ENCODE data around the gene HK2.
"Not testable (repeated sequence)": the region's sequence is repeated elsewhere in the genome, so short reads cannot be mapped to it uniquely, and the experiment has no call there.

The HK2 gene

DNA sequence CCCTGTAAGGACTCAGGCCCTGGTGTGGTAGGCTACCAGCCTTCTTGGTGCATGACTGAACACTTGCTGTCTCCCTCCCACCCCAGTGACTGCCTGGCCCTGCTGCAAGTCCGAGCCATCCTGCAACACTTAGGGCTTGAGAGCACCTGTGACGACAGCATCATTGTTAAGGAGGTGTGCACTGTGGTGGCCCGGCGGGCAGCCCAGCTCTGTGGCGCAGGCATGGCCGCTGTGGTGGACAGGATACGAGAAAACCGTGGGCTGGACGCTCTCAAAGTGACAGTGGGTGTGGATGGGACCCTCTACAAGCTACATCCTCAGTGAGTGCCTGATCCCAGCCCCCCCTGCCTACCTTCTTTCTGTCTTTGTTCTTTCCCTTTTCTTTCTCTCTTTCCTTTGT, 55.2 kb downstream of the HK2 start:
- no peak overlapping the region for H3K27ac ChIP-seq (replicated peaks)

DNA sequence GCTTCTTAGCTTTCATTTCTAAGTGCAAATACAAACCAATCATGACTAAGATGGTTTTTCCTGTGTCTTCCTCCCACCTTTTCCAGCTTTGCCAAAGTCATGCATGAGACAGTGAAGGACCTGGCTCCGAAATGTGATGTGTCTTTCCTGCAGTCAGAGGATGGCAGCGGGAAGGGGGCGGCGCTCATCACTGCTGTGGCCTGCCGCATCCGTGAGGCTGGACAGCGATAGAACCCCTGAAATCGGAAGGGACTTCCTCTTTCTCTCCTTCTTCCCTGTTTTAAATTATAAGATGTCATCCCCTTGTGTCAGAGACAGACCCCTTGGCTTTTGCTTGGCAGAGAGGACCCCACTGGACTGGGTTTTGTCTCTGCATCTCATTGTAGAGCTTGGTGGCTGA, 56.8 kb downstream of the HK2 start:
- H3K27me3 ChIP-seq (ENCODE audit: insufficient read depth, poor library complexity, severe bottlenecking) = no peaks in the 10 kb centered on the region
- DNase-seq (ENCODE audit: low read depth in 1 of 2, low spot score in 1 of 2) = no peak
- TF ChIP-seq, protein P1, sequence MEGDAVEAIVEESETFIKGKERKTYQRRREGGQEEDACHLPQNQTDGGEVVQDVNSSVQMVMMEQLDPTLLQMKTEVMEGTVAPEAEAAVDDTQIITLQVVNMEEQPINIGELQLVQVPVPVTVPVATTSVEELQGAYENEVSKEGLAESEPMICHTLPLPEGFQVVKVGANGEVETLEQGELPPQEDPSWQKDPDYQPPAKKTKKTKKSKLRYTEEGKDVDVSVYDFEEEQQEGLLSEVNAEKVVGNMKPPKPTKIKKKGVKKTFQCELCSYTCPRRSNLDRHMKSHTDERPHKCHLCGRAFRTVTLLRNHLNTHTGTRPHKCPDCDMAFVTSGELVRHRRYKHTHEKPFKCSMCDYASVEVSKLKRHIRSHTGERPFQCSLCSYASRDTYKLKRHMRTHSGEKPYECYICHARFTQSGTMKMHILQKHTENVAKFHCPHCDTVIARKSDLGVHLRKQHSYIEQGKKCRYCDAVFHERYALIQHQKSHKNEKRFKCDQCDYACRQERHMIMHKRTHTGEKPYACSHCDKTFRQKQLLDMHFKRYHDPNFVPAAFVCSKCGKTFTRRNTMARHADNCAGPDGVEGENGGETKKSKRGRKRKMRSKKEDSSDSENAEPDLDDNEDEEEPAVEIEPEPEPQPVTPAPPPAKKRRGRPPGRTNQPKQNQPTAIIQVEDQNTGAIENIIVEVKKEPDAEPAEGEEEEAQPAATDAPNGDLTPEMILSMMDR (IDR thresholded peaks at IDR 0.05; ENCODE audit: insufficient read depth, low read length) = no peak
- TF ChIP-seq SPI1 (IDR thresholded peaks at IDR 0.05; ENCODE audit: borderline replicate concordance, low read depth) (peak; percentile 46; the same call in 1 of the 2 replicates), GABPA (IDR thresholded peaks at IDR 0.05; ENCODE audit: low read depth) (no peak), POLR2AphosphoS5 (IDR thresholded peaks at IDR 0.05; ENCODE audit: low read depth) (no peak)
- TF ChIP-seq, protein P2, sequence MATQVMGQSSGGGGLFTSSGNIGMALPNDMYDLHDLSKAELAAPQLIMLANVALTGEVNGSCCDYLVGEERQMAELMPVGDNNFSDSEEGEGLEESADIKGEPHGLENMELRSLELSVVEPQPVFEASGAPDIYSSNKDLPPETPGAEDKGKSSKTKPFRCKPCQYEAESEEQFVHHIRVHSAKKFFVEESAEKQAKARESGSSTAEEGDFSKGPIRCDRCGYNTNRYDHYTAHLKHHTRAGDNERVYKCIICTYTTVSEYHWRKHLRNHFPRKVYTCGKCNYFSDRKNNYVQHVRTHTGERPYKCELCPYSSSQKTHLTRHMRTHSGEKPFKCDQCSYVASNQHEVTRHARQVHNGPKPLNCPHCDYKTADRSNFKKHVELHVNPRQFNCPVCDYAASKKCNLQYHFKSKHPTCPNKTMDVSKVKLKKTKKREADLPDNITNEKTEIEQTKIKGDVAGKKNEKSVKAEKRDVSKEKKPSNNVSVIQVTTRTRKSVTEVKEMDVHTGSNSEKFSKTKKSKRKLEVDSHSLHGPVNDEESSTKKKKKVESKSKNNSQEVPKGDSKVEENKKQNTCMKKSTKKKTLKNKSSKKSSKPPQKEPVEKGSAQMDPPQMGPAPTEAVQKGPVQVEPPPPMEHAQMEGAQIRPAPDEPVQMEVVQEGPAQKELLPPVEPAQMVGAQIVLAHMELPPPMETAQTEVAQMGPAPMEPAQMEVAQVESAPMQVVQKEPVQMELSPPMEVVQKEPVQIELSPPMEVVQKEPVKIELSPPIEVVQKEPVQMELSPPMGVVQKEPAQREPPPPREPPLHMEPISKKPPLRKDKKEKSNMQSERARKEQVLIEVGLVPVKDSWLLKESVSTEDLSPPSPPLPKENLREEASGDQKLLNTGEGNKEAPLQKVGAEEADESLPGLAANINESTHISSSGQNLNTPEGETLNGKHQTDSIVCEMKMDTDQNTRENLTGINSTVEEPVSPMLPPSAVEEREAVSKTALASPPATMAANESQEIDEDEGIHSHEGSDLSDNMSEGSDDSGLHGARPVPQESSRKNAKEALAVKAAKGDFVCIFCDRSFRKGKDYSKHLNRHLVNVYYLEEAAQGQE (IDR thresholded peaks at IDR 0.05; ENCODE audit: insufficient replicate concordance, low read depth) = peak; percentile 53
- H3K27ac ChIP-seq (replicated peaks) = no peak overlapping the region
- no peak overlapping the region for H3K4me3 ChIP-seq (replicated peaks; ENCODE audit: insufficient read depth, low read length)

More for the DNA sequence above, 55.2 kb downstream of the HK2 start:
- TF ChIP-seq, protein P1 (IDR thresholded peaks at IDR 0.05; ENCODE audit: insufficient read depth, low read length) = no peak
- TF ChIP-seq GABPA (IDR thresholded peaks at IDR 0.05; ENCODE audit: low read depth) (no peak), SPI1 (IDR thresholded peaks at IDR 0.05; ENCODE audit: borderline replicate concordance, low read depth) (no peak), POLR2AphosphoS5 (IDR thresholded peaks at IDR 0.05; ENCODE audit: low read depth) (no peak)
- TF ChIP-seq, protein P2 (IDR thresholded peaks at IDR 0.05; ENCODE audit: insufficient replicate concordance, low read depth) = no peak
- Histone ChIP-seq H3K27me3 (ENCODE audit: insufficient read depth, poor library complexity, severe bottlenecking) (no peaks in the 10 kb centered on the region), H3K4me3 (replicated peaks; ENCODE audit: insufficient read depth, low read length) (no peak overlapping the region)
- DNase-seq (ENCODE audit: low read depth in 1 of 2, low spot score in 1 of 2) = no peak

DNA sequence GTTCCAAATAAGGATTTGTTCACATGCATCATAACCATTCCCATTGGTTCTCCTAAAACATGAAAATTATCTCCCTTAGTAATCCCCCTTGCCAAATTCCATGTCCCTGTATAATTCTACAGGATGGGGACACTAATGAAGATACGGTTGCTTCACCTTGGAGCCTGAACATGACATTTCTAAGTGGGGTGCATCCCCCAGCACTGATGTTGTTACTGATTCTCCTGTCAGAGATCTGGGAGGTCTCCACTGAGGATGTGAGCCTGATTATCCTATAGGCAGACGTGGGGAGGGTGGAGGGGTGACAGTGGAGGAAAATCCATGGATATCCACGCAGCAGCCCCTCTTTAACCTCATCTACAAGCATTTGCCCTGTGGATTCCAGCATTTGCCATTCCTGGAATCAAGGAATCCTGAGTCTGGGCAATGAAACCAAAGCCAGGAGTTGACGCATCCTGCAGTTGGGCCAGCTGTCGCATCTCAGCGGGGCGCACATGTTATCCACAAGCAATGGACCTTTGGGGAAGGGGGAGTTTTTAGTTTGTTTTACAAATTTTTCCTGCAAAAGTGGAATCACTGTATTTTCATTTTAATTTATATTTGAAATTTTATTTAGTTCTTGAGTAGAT, 57.3 kb downstream of the HK2 start:
- DNase-seq (ENCODE audit: low read depth in 1 of 2, low spot score in 1 of 2) = no peak
- TF ChIP-seq GABPA (IDR thresholded peaks at IDR 0.05; ENCODE audit: low read depth) = no peak
- no peak for TF ChIP-seq SPI1 (IDR thresholded peaks at IDR 0.05; ENCODE audit: borderline replicate concordance, low read depth)
- TF ChIP-seq, protein P2 (IDR thresholded peaks at IDR 0.05; ENCODE audit: insufficient replicate concordance, low read depth) = no peak
- TF ChIP-seq POLR2AphosphoS5 (IDR thresholded peaks at IDR 0.05; ENCODE audit: low read depth) = no peak
- TF ChIP-seq, protein P1 (IDR thresholded peaks at IDR 0.05; ENCODE audit: insufficient read depth, low read length) = no peak
- Histone ChIP-seq H3K4me3 (replicated peaks; ENCODE audit: insufficient read depth, low read length) (no peak overlapping the region), H3K27me3 (ENCODE audit: insufficient read depth, poor library complexity, severe bottlenecking) (no peaks in the 10 kb centered on the region), H3K27ac (replicated peaks) (no peak overlapping the region)

DNA sequence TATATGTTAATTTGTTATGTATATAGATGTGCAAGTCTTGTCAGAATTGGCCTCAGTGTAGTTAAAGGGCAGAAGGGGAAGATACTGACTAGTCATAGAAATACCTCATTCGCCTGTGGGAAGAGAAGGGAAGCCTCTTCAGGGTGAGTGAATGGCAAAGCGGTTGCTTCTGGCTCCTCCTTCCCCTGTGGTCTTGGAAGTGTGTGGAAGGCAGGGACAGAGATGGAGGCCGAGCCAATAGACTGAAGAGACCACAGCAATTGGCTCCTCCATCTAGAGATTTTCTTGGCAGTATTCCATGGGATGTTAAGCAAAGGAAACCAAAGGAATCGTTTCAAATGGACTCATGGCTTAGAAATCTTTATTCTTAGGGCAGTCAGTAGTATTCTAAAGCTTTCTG, 57.9 kb downstream of the HK2 start:
- DNase-seq (ENCODE audit: low read depth in 1 of 2, low spot score in 1 of 2); H3K27ac ChIP-seq (replicated peaks); H3K4me3 ChIP-seq (replicated peaks; ENCODE audit: insufficient read depth, low read length); H3K27me3 ChIP-seq (ENCODE audit: insufficient read depth, poor library complexity, severe bottlenecking): not testable (repeated sequence)
